Ishikawa (cell line): Measurements from ENCODE around the gene ZNF280B.

ENCODE experiments used
- EGR1 ChIP-seq: IDR thresholded peaks from 2 replicates; pipeline ENCODE4 v1.6.1; 2012
- FOXM1 ChIP-seq: IDR thresholded peaks from 2 replicates; pipeline ENCODE4 v1.6.1; 2012; ENCODE audit warnings: low read depth, borderline replicate concordance
- RAD21 ChIP-seq: IDR thresholded peaks from 2 replicates; pipeline ENCODE4 v1.6.1; 2012; ENCODE audit warnings: low read depth
- TAF1 ChIP-seq: IDR thresholded peaks from 2 replicates; pipeline ENCODE4 v1.6.1; 2012; ENCODE audit warnings: low read depth, mild to moderate bottlenecking
- YY1 ChIP-seq: IDR thresholded peaks from 2 replicates; pipeline ENCODE4 v1.6.1; 2012; ENCODE audit warnings: low read depth
- ZBTB7A ChIP-seq: IDR thresholded peaks from 2 replicates; pipeline ENCODE4 v1.6.1; 2012; ENCODE audit warnings: low read depth

DNA sequence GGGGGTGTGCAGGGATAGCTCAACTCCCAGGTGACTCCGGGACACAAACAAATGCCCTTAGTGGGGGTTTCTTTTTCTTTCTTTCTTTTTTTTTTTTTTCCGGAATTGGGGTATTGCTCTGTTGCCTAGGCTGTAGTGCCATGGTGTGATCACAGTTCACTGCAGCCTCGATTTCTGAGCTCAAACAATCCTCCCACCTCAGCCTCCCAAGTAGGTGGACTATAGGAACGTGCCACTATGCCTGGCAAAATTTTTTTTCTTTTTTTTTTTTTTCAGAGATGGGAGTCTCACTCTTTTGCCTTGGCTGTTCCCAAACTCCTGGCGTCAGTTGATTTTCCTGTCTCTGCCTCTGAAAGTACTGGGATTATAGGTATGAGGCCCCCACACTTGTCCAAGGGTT is 25.3 kb upstream of the ZNF280B start:
- TF ChIP-seq ZBTB7A (no peak), YY1 (no peak), EGR1 (no peak), TAF1 (no peak), RAD21 (no peak), FOXM1 (no peak)
